ENCODE results near the gene RSKR. TPM values are rescaled to one million over a fixed set of nuclear protein-coding genes. Genes with fewer than 3 reads are reported as not detected.

The RSKR gene
- total and polyA plus RNA-seq, 9 of the 15 experiments (the other 6 are each of a cell fraction or from before 2014, with no cell fraction given): 1.4 to 42.3 (median 16.2) TPM

GRCh38 chr17:28641579-28641978 lies 27.6 kb upstream of the RSKR start:
- Histone ChIP-seq H3K4me3 (no peak overlapping the region), H3K4me1 (replicated peaks in 1 of 2; ENCODE audit: control insufficient read depth in 2 of 2, insufficient read depth in 2 of 2, low read length in 2 of 2) (peaks cover 16 to 20% of the 10 kb centered on the region in 2 experiments), H3K27ac (ENCODE audit: extremely low read depth, low read depth, low read length) (no peak overlapping the region), H3K79me2 (ENCODE audit: control insufficient read depth, insufficient read depth, low read length) (peaks cover 48% of the 10 kb centered on the region), H3K9ac (ENCODE audit: insufficient read depth in 1 of 2, low read depth in 2 of 2, low read length in 2 of 2) (peak overlapping the region in 1 of 2 experiments; percentile 3; a peak in 1 of 4 replicates), H3K27me3 (ENCODE audit: control insufficient read depth in 2 of 2, insufficient read depth in 2 of 2, low read length in 2 of 2) (no peaks in the 10 kb centered on the region), H3K9me3 (replicated peaks; ENCODE audit: control insufficient read depth, insufficient read depth, low read depth, low read length) (no peaks in the 10 kb centered on the region), H3K36me3 (ENCODE audit: control insufficient read depth, insufficient read depth, low read length) (peaks cover 68% of the 10 kb centered on the region), H3K4me2 (ENCODE audit: insufficient read depth, low read length) (no peak overlapping the region), H3K9me1 (ENCODE audit: control insufficient read depth, insufficient read depth, low read length) (no peaks in the 10 kb centered on the region), H4K20me1 (replicated peaks; ENCODE audit: control insufficient read depth, insufficient read depth, low read length) (peaks cover 5% of the 10 kb centered on the region; the same call in 1 of the 2 replicates), H2AFZ (ENCODE audit: low read depth, low read length) (no peak overlapping the region)
- POLR2A ChIA-PET: interaction anchor here (4.3 kb wide), 1 partner anchor 8 kb away, joined by 51 read pairs; no protein-coding TSS in a partner anchor
- WGBS (ENCODE audit: insufficient coverage, low coverage, missing lambda C conversion rate): 100% methylated on average over 2 of the region's 2 CpGs
- intact Hi-C loops (cut with micrococcal nuclease): loop anchor here (5.0 to 10.0 kb wide), 2 partner anchors 36 to 203 kb away; partner anchors contain the start of gene FAM222B
- in situ Hi-C loops (cut with MboI): no loop called here
- ATAC-seq: no peak
- CTCF ChIA-PET (ENCODE audit: low intra/inter-chr PET ratio): no interaction called here
- no TSS peak for BruUV-seq (replicated peaks)
- no peak for DNase-seq (ENCODE audit: extremely low read depth in 1 of 4, low spot score in 3 of 4)
- FAIRE-seq: no peak
- TF ChIP-seq NONO (IDR thresholded peaks at IDR 0.05; ENCODE audit: low read depth in 2 of 2, low read length in 1 of 2): no peak
- TF ChIP-seq ZC3H8 (IDR thresholded peaks at IDR 0.05): no peak
- no peak for TF ChIP-seq ZNF583 (CRISPR knock-in tag; IDR thresholded peaks at IDR 0.05)
- no peak for TF ChIP-seq HMGXB4 (CRISPR knock-in tag; IDR thresholded peaks at IDR 0.05)
- TF ChIP-seq USF2 (CRISPR knock-in tag; IDR thresholded peaks at IDR 0.05): no peak
- no peak for TF ChIP-seq LARP7 (IDR thresholded peaks at IDR 0.05)
- no peak for TF ChIP-seq ILF3 (IDR thresholded peaks at IDR 0.05; ENCODE audit: borderline replicate concordance)
- TF ChIP-seq ZBTB33 (CRISPR knock-in tag; IDR thresholded peaks at IDR 0.05): no peak
- no peak for TF ChIP-seq TAF7 (tag; IDR thresholded peaks at IDR 0.05)
- TF ChIP-seq AFF1 (IDR thresholded peaks at IDR 0.05; ENCODE audit: low read depth in 1 of 2, partially characterized antibody in 2 of 2): no peak
- no peak for TF ChIP-seq E2F4 (CRISPR knock-in tag; IDR thresholded peaks at IDR 0.05; ENCODE audit: low read depth)

Data from K562 (cell line).